ENCODE measurements around the gene NMNAT2.
"Not testable (repeated sequence)": the region's sequence is repeated elsewhere in the genome, so short reads cannot be mapped to it uniquely, and the experiment has no call there.

Gene NMNAT2

DNA sequence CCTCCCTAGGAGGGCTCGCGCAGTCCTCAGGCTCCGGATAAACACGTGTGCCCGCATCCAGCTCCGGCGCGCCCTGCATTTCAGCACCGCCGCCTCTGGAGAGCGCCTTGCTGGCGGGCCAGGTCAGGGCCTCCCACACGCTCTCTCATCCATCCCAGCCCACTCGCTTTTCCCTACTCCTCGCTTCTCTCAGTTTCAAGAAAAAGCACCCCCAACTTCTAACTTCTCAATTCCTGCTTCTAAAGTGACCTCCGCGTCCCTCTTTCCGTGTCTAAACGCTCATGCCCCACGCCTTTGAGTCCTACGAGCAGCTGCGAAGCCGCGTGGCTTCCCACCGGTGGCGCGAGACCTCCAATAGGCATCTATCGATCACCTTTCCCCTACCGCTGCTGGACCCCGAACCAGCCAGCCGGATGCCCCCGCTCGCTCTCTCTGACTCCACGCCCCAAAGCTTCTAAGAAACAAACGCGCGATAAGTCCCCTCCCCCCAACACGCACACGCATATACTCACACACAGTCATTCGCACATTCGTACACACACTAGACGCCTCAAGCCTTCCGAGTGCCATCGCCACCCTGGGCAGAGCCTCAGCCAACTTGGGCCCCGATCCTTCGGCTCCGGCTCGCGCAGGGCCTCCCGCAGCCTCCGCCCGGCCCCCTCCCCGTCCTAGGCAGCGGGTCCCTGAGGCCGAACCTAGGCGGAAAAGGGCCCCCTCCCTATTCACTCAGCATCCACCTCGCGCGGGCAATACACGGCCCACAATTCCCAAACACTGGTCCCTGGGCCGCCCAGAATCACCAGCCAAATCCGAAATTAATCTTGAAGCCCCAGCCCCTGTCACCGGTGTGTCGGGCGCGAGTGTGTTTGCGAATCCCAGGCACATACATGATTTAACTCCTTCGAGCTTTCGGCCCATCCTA lies 1.1 kb downstream of the NMNAT2 start:
- peak; percentile 48 to 64 for DNase-seq

DNA sequence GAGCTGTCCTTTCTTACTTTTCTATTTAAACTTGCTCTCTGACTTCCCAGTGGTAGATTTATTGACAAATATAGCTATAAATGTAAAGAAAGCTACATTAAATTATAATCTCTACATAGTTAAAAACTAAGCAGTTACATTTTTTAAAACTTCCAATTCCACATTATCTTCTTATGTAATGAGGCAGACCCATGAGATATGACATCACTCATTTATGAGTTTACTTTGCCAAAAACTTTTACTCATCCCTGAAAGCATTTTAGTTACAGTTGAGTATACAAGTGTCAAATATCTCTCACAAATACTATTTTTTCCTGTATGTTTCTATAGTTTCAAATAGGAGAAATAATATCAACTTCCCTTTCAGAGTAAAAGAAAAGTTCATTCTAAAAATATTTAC lies 3.8 kb downstream of the NMNAT2 start:
- DNase-seq, result no peak

DNA sequence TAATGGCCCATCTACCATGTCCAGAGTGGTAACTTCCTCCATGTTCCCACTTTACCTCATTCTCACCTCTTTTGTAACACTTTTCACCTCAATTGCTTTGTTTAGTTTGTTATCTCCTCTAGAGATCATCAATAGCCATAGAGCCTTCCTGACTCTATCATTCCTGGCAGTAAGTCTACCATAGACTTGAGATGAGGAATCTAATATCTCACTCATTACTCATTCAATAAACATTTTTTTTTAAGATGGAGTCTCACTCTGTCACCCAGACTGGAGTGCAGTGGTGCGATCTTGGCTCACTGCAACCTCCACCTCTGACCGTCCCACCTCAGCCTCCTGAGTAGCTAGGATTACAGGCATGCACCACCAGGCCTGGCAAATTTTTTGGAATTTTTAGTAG lies 7.1 kb downstream of the NMNAT2 start:
- no peak for DNase-seq

DNA sequence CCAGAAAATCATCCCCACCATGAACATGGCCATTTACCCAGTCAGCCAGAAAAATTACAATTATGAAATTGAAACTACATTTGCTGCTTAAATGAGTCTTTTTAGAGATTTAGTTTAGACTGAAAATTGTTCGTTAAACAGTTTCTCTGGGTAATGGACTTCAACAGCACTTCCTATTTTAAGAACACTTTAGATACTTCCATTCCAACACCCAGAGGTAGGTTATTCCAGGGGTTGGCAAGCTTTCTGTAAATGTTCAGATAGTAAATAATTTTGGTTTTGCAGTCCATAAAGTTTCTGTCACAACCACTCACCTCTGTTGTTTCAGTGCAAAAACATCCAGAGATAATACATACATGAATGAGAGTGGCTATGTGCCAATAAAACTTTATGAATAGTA lies 10.2 kb downstream of the NMNAT2 start:
- DNase-seq, result no peak

DNA sequence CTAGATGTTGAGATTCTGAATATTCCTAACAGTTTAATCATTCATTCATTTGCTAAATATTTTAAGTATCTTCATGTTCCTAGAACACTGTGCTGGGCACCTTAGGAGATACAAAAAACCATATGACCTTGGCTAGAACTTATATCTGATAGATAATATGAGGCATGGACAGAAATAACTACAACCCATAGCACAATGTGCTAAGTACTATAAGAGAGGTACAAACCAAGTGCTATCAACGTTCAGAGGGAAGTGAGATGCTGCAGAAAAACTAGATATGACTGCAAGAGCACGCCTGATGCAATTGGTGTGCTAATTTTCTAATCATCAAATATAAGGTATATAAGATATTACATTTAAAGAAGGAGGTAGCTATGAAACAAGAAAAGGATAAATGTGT lies 10.7 kb downstream of the NMNAT2 start:
- DNase-seq, result no peak

DNA sequence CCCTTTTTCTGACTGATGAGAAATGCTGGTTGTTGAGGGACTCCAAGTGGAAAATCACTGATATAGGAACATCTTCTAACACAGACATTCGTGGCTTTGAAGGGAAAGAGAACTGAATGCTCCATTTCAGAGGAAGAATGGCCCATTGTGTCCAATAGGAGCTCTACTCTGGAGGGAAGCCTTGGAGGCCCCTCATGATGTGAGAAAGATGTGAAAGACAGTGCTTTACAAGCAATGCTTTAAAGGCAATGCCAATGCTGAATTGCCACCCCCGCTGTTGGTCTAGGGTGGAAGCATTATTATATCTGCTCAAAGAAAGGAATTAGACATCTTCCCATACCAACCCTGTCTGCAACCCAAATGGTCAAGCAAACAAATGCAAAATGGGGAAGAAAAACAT lies 13.7 kb downstream of the NMNAT2 start:
- no peak for DNase-seq

DNA sequence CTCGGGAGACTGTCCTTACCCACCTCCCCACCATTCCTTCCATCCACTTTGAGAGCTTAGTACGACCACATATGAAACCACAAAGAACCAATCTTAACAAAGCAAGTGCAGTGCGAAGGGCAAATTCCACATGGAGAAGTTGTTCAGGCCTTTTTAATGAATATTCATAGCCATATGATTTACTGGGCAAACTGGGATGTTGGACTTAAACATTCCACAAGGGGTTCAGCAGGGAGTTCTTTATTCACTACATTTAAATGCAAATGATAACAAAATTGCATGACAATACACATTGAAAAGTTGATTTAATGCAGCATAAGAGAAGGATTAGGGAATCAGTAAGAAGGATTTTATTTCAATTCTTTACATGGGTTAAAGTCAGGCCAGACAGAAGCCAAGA lies 14.7 kb downstream of the NMNAT2 start:
- DNase-seq, result no peak

DNA sequence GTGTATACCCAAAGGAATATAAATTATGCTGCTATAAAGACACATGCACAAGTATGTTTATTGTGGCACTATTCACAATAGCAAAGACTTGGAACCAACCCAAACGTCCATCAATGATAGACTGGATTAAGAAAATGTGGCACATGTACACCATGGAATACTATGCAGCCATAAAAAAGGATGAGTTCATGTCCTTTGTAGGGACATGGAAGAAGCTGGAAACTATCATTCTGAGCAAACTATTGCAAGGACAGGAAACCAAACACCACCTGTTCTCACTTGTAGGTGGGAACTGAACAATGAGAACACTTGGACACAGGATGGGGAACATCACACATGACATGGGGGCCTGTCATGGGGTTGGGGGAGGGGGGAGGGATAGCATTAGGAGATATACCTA lies 16.6 kb downstream of the NMNAT2 start:
- not testable (repeated sequence) for DNase-seq

DNA sequence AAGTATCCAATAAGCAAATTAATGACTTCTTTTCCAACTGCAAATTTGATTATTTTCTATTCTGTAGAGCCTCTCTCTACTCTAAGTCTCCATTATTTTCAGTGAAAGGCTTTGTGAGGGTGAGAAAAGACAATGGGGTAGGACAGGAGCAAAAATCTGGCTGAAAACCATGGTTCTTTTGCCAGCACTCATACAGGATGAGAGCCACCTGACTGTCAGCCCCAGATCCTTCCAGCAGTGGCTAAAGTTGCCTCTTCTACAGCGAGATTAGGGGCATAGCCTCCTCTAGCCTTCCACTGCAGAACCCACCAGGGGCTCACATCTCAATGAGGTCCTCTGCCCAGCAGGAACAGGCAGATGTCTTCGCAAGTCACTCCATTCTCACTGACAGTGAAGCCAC lies 23.7 kb downstream of the NMNAT2 start:
- DNase-seq, result no peak

DNA sequence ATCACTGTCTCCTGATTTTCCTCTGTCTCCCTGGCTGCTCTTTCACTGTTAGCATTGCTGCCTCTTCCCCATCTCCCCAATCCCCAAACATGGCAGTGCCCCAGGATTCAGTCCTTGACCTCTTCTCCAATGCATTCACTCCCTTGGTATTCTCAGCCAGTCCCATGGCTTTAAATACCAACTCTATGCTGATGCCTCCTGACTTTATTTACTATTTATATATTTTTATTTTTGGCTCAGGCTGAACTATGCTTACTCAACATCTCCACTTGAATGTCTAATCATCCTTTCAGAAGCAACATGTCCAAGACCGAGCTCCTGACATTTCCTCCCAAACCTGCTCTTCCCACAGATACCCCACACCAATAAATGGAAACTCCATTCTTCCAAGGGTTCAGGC lies 26.3 kb downstream of the NMNAT2 start:
- no peak for DNase-seq

DNA sequence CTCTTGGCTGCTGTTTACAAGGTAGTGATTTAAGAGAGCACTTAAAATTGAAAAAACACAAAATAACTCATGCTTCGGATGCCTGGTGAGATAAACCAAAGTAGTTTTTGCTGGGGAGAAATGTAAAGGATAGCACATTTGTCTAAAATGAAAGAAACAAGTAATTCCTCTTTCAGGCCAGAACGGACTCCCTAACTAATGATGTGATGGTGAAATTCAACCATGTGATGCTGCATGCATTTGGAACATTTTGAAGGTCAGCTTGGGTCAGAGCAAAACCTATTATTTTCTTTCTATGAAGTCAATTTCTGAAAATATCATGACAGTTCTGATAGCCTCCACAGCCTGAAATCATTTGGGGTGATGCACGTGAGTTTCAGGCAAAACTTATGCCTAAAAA lies 27.6 kb downstream of the NMNAT2 start:
- DNase-seq, result no peak

DNA sequence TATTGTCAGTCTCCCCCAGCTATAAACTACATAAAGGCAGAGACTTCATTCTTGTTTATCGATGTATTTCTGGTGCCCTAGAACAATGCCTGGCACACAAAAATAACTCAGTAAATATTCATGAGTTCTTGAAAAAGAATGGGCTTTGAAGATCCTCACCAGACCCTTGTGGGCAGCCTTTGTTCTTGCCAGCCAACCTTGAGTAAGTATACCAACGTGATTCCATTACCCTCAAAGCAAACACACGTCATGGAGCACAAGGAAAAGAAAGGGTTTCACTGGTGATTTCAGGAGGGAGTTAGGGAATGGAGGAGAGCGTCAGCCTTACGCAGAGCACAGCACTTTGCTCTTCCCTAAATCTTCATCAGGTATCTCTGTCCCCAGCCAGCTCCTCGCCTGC lies 29.4 kb downstream of the NMNAT2 start:
- no peak for DNase-seq

DNA sequence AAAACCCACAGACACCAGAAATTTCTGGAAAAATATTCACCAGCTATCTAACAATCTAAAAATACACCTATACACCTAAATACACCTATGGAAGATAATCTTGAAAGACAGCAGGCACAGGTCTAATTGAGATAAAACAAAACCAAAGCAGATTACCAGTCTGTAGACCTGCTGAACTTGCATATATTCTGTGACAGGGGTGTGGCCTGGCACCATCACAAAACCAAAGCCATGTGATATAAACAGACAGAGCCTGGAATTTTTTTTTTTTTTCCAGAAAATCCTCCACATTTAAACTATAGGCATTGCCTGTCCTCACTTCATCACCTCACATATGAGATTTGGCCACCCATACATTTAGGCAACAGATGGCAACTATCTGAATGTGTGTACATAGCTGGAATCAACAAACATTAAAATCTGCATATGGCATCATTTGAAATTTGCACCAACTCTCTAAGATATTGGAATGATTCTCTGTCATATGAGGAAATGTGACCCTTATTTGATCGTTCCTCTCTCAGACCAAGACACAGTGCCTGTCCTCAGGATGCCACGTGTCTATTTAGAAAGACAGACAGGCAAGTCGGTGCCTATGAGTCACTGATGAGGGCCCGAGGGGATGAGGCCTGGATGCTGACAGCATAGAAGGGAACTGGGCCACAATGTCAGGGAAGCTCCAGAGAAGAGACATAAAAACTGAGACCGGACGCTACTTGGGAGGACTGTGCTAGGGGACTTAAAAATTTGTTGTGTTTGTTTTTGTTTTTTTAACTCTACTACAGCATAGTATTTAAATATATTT lies 32.6 kb downstream of the NMNAT2 start:
- DNase-seq, result peak in 1 of 2 experiments; percentile 50

DNA sequence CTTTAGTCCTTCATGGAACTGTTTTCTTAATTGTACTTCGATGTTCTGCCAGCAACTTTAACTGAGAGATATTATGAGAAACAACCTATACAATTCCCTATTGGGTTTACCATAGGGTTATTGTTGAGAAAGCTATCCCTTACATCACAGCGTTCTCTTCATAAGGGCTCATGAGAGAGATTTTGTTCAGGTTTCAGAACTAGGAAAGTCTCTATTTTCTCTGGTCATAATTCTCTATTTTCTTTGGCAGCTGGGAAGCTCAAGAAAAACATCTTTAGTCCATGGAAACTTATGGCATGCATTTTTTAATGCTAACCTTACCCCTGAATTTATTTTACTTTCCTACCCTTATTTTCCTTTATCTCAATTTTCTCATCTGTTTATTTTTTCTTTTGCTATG lies 38.2 kb downstream of the NMNAT2 start:
- DNase-seq, result no peak

DNA sequence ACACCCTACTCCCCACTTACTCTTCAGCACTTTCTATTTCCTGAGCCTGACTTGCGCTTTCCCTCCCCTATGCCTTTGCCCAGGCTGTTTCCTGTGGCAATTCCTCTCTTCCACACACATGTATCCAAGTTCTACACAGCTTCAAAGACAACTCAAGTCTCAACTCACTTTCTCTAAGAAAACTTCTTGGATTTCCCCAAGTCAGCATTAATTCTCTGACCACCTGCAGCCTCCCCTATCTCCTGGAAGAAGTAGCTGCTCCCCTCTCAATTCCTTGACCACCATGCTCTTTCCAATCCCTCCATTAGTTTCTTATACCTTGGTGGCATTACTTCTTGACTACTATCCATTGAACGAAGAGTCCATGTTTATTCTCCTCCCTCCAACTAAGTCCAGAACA lies 42.8 kb downstream of the NMNAT2 start:
- DNase-seq, result no peak

DNA sequence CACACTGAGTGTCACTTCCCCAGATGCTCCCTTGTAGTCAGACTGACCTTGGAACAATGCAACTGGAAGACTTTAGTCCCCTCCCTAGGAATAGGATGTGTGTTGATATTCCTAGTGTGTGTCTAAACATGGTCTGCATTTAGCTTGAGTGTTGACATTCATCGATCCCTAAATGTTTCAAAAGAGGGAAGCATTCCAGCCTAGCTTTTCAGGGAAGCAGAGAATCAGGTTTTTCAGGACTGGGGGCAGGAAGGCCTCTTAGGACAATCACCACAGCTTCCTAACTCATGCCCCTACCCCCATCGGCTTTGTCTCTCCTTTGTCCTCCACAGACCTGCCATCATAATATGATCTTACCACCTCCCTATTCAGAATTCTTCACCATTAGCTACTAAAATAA lies 43.4 kb downstream of the NMNAT2 start:
- DNase-seq, result no peak

DNA sequence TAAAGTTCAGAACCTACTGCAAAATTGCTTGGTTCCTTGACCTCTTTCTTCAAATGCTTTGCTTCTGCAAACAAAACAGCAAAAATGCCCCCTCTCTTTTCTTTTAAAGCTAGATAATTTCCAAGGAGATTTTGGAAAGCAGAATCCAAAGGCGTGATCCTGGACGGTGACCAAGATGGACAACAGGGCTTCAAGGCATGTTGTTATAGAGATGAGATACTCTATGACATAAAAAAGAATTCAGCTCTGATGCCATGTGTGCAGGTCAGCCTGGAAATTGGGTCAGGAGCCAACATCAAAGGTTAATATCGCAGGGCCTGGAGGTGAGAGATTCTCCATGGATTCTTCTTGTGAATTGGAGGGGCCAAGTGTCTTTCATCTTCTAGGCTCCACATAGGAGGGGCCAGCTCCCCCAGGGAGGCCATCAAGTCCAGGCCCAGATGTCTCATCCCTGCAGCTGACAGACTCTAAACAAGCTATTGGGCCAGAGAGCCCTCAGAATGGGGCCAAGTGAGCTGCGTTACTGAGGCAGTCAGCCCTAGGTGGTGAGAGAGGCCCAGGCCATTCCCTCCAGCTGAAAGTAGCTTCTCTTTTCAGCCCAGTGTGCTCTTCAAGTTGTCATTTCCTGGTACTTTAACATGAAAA lies 45.5 kb downstream of the NMNAT2 start:
- DNase-seq, result no peak

DNA sequence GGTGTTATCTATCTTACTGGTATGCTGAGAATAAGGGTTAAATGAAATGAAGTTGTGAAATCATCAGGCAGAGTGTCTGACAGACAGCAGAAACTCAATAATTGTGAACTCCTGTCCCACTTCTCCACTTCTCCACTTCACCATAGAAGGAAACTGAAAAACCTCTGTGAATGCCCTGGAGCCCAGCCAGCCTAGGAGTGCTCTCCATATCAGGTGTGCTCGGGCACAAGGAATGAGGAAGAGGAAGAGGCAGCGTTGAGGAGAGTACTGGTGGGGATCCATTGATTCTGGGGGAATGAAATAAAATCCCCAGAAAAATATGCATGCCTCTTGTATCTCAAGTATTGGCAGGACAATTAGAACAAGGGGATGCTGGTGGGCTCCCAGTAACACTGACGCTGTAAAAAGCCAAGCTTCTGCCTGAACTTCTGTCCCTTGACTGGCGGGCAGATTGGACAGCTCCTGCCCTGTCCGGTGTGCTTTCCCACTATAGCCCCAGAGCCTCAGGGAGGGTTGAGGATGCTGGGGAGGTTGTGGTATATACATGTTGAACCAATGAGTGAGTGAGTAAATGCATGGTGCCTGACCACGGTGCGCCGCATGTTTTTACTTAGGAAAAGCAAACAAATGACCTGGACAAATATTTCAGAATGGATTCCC lies 47.7 kb downstream of the NMNAT2 start:
- no peak for DNase-seq

DNA sequence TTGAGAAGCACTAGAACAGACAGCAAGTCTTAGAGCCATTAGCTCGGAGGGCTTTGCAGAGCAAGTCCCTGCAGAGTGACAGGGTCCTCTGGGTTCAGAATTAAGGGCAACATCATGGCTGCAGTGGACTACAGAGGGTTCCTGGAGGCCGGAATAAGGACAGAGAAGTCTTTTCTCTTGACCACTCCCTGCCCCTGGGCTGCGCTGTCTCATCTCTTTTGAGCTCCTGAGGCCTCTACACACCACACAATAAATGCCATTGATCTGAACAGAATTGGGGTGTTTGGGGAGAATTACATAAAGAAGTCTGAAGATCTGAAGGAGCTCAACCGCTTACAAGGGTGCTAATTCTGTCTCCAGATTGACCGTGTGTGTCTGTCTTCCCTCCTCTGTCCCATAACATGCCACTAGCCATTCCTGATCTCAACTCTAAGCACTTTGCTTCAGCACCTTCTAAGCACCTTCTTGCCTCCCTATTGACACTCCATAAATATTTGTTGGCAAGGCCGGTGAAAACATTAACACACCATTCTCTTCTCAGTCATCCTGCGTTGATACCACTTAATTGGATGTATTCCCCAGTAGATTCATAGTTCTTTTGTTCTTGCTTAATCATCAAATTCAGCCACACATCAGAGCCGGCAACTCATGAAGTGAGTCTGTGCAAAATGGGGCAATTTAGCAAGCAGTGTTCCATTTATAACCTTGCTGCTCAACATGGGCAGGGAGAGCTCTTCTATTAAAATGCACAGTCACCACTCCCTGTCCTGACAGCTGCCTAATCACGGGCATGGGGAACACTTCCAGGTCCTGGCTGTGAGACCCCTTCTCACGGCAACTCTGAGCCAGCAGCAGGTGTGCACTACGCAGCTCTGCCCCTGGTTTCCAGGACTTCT lies 49.7 kb downstream of the NMNAT2 start:
- peak in 1 of 2 experiments; percentile 32 for DNase-seq

DNA sequence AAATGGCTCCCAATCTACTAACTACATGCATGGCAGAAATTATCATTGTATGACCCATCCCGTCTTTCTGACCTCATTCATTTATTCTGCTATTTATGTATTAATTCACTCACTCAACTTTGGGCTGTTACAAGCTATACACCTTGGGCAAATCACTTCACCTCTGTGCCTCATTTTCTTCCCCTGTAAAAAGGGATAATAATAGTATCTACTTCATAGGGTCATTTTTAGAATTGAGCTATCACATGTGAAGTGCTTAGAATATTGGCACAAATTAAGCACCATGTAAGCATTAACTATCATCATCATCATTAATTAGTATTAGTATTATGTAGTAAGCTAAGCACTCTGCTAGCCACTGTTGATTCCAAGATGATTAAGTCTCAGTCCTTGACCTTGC lies 52.1 kb downstream of the NMNAT2 start:
- DNase-seq, result no peak

DNA sequence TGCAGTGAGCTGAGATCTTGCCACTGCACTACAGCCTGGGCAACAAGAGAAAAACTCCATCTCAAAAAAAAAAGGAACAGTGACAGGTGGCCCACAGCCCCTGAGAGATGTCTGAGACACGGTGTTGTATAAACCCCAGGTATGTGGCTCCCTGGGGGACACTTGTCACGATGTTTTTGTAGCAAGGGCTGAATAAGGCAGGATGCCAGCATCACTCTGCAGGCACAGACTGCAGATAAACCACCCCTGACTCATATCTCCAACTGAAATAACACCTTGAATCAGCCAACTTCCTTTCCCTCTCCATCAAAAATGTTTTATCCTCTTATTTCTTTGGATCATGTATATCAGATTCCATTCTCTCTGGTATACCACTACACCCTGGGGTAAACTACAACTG lies 52.5 kb downstream of the NMNAT2 start:
- DNase-seq, result no peak

DNA sequence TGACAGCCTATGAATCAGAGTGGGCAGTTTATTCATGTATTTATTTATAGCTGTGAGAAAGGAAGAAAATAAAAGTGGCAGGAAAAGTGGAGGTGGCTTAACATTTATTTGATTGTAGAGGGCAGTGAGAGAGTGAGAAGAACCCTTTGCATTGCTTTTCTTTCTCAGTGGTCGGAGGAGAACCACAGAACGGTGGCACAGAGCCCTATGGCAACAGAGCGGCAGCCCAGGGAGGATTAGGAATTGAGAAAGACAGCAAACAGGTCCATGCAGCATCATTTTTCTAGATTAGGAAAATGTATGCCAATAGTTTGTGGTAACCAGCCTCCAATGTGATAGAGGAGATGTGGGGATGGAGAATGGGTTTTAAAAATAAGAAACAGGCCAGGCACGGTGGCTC lies 53.1 kb downstream of the NMNAT2 start:
- no peak for DNase-seq
